RWPE2 (cell line): Measurements from ENCODE around the gene LAMA2.
A peak's percentile ranks its signal among the peaks of the same experiment; 100 is the strongest.

Source experiments
- ATAC-seq: fragments of 200-7000 bp; cut with Tn5 transposase; 3 replicates; pipeline ENCODE4 v1.9.1; 2021; ENCODE audit warnings: low read depth
- DNase-seq: peaks from one replicate; pipeline ENCODE4 v3.0.0-alpha.2; 2020; ENCODE audit warnings: low spot score
- H3K27ac ChIP-seq: fragments of 450-650 bp; 2 replicates; pipeline ENCODE4 v1.5.1; 2017; ENCODE audit warnings: mild to moderate bottlenecking; ENCODE audit not compliant: poor library complexity, severe bottlenecking
- H3K27me3 ChIP-seq: fragments of 250-450 bp; sonication (Bioruptor Pico); 2 replicates; pipeline ENCODE4 v1.5.1; 2021; ENCODE audit warnings: mild to moderate bottlenecking, moderate library complexity; ENCODE audit not compliant: insufficient read depth, poor library complexity, severe bottlenecking
- H3K36me3 ChIP-seq: fragments of 250-450 bp; sonication (Bioruptor Pico); 2 replicates; pipeline ENCODE4 v1.5.1; 2020; ENCODE audit warnings: low read depth, mild to moderate bottlenecking, moderate library complexity
- H3K4me1 ChIP-seq: fragments of 250-450 bp; sonication (Bioruptor Pico); 2 replicates; pipeline ENCODE4 v1.5.1; 2021; ENCODE audit warnings: mild to moderate bottlenecking, moderate library complexity; ENCODE audit not compliant: insufficient read depth, poor library complexity, severe bottlenecking
- H3K4me3 ChIP-seq: fragments of 250-450 bp; sonication (Bioruptor Pico); 2 replicates; pipeline ENCODE4 v1.5.1; 2021; ENCODE audit warnings: mild to moderate bottlenecking, moderate library complexity; ENCODE audit not compliant: severe bottlenecking
- H3K9me3 ChIP-seq: fragments of 250-450 bp; sonication (Bioruptor Pico); 2 replicates; pipeline ENCODE4 v1.5.1; 2021; ENCODE audit warnings: mild to moderate bottlenecking, moderate library complexity; ENCODE audit not compliant: severe bottlenecking
- TF ChIP-seq, protein P1 (sequence below): fragments of 450-650 bp; IDR thresholded peaks from one replicate; pipeline ENCODE4 v1.5.1; 2017; ENCODE audit warnings: mild to moderate bottlenecking, moderate library complexity; ENCODE audit not compliant: poor library complexity, severe bottlenecking

The LAMA2 gene

DNA sequence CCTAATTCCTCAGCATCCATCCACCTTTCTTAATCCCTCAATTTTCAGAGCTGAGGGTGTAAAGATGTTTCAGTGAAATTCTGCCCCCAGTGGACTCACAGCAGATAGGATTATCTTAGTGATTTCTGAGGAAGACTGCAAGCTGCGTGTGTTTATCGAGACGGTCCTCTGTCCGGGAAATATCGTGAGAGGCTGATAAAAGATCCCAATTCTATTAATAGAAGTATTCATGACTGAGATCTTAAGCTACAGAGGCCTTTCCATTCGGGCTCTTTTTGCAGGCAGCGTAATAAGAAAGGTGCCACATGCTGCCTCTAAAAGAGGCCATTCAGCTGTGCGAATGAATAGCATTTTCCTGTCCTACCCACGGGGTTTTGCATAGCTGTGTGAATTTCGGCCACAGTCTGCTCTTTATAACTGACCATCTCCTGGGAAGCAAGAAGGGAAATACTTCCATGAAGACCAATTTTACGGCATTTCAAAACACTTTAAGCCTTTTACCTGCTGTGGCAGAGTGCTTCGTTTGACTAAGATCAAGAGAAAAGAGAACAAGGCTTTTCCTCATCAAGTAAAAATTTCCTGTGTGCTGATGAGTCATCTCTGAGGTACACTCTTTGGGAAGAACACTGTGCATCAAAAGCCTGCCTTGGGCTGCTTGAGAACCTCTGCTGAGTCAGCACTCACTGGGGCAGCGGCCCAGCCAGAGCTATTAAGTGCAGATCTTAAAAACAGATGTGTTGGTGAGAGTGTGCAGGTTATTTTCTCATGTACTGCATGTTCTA is 618.2 kb downstream of the LAMA2 start:
- peak; percentile 89 for DNase-seq
- Histone ChIP-seq H3K4me3 (no peak overlapping the region), H3K9me3 (no peaks in the 10 kb centered on the region), H3K4me1 (peaks cover 57% of the 10 kb centered on the region), H3K27me3 (no peaks in the 10 kb centered on the region), H3K36me3 (no peaks in the 10 kb centered on the region), H3K27ac (peak overlapping the region; percentile 95)
- TF ChIP-seq, protein P1, sequence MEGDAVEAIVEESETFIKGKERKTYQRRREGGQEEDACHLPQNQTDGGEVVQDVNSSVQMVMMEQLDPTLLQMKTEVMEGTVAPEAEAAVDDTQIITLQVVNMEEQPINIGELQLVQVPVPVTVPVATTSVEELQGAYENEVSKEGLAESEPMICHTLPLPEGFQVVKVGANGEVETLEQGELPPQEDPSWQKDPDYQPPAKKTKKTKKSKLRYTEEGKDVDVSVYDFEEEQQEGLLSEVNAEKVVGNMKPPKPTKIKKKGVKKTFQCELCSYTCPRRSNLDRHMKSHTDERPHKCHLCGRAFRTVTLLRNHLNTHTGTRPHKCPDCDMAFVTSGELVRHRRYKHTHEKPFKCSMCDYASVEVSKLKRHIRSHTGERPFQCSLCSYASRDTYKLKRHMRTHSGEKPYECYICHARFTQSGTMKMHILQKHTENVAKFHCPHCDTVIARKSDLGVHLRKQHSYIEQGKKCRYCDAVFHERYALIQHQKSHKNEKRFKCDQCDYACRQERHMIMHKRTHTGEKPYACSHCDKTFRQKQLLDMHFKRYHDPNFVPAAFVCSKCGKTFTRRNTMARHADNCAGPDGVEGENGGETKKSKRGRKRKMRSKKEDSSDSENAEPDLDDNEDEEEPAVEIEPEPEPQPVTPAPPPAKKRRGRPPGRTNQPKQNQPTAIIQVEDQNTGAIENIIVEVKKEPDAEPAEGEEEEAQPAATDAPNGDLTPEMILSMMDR: peak; percentile 70
- ATAC-seq: peak; percentile 91

DNA sequence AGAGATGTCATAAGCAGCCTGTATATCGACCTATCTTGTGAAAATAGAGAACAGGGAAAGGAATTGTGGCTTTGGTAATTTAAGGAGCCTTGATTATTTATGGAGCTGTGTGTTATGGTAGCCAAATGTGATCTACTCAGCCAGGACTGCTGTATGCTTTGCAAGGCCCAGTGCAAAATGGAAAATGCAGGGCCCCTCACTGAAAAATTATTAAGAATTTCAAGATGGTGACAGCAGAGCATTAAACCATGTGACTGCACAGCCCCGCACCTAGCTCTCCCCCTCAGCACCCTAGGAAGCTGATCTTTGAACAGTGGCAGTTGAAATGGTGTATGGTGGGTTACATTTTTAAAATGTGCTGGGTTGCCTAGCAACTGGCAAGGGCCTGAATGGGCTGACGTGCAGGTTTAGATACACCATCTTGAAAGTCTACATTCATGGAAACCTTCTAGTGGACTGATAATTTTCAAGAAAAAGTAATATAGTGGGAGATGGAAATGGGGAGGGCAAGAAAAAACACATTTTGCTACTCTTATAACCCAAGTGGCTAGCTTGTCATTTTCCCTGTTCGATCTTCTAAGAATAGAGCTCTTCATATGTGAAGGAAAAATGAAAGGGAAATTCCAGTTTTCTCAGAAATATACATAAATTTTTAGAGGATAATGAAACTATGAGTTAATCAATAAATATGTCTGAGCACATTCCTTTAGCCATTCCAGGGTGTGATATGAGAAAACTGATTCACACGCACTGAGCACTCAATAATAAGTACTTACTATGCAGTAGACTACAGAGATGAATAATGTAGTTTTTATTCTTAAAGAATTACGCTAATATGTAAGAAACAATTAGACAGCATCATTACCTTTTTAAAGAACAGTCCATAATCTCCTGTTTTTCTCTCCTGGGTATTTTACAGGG is 619.1 kb downstream of the LAMA2 start:
- ATAC-seq (peak; percentile 12), DNase-seq (no peak)
- no peaks in the 10 kb centered on the region for H3K27me3 ChIP-seq
- peak overlapping the region; percentile 95 for H3K27ac ChIP-seq
- TF ChIP-seq, protein P1: no peak
- no peaks in the 10 kb centered on the region for H3K36me3 ChIP-seq
- peaks cover 57% of the 10 kb centered on the region for H3K4me1 ChIP-seq
- no peak overlapping the region for H3K4me3 ChIP-seq
- H3K9me3 ChIP-seq: no peaks in the 10 kb centered on the region

DNA sequence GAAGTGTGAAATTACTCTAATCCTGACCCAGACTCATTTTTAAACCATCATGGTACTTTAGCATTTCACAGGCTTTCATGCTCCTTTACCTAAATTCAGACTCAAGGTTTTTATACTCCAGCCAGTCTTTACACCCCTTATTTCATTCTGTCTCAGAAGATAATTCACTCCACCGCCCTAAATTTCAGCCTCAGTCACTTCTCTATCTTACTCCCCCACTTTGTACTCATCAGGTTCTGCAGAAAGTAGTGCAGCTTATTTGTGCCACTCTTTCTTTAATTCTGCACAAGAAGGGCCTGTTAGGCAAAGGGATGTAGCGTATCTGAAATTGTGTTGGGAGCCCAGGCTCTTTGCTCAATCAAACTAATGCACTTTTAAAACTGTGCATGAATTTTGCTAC is 621.5 kb downstream of the LAMA2 start:
- H3K4me3 ChIP-seq: no peak overlapping the region
- peaks cover 40% of the 10 kb centered on the region for H3K4me1 ChIP-seq
- ATAC-seq (no peak), DNase-seq (no peak)
- H3K27me3 ChIP-seq: no peaks in the 10 kb centered on the region
- TF ChIP-seq, protein P1: no peak
- no peaks in the 10 kb centered on the region for H3K9me3 ChIP-seq
- no peaks in the 10 kb centered on the region for H3K36me3 ChIP-seq
- no peak overlapping the region for H3K27ac ChIP-seq

DNA sequence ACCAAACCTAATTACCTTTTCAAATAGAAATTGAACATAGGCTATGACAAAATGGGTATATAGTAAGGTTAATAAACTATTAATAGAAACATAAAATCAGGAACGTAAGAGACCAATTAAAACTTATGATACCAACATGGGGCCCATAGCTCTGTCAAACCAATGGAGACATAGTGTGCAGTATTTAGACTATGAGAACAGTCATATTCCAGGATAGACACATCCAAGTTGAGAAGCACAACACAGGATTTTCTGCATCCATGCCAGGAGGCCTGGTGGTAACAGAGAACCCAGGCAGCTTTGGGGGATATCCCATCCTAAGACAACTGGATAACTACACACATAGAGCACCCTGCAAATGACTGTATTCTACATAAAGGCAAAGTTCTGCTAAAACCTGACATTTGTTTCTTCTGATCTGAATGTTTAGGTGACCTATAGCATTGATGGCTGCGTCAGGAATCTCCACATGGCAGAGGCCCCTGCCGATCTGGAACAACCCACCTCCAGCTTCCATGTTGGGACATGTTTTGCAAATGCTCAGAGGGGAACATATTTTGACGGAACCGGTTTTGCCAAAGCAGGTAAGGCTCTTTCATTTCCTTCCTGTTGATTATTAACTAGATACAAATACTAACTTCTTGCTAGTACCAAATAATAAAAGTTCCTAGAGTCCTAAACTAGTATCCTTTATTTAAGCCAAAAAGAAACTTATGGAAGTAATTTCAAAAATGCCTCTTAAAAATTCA is 624.3 kb downstream of the LAMA2 start:
- Histone ChIP-seq H3K27me3 (no peaks in the 10 kb centered on the region), H3K4me1 (peaks cover 16% of the 10 kb centered on the region), H3K36me3 (no peaks in the 10 kb centered on the region), H3K27ac (peak overlapping the region; percentile 26), H3K4me3 (no peak overlapping the region), H3K9me3 (no peaks in the 10 kb centered on the region)
- 0 out of 3 replicates have a peak, but pooled peaks have one; percentile 21 for ATAC-seq
- DNase-seq: no peak
- TF ChIP-seq, protein P1: no peak
